Kasumi-1 (cell line): Measurements from ENCODE around the gene NRBP1.

Source experiments
- DNase-seq, 2 experiments: peaks; one replicate each; lab custom pipeline; 2025; lab: John Stamatoyannopoulos, UW

NRBP1 gene

DNA sequence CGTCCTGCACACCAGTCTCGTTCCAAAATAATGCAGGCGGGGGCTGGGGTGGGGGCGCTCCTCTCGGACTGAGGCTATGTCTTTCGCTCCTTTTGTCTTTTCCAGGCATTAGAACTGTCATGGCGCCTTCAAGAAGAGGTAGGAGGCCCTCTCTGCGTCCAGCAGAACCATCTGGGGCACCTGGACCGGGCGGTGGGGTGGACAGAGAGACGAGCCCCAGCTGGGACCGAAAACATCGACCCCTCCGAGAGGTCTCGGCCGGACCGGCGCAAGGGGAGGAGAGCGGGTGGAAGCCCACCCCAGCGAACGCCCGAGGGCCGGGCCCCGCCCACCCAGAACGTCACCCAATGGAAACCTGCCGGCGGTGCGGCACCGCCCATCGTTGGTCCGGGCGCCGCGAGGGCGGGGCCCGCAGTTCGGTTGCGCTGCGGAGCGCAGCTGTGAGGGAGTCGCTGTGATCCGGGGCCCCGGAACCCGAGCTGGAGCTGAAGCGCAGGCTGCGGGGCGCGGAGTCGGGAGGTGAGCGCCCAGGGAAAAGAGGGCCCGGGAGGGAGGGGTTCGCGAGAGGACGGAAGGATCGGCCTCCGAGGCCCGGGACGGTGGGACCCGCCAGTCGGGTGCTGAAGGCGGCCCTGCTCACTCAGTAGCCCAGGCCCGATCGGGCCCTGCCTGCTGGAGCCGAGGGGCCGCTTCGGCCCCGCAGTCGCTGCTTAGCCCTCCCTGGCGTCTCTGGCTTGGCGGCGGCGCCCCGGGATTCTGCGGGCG, at the start of gene NRBP1:
Gene NRBP1 (plus strand): TSS at position 419 of the 765 bp plus-strand sequence. CDS start 4,643 bp downstream, outside the sequence.
- peak; percentile 87 to 88 for DNase-seq

DNA sequence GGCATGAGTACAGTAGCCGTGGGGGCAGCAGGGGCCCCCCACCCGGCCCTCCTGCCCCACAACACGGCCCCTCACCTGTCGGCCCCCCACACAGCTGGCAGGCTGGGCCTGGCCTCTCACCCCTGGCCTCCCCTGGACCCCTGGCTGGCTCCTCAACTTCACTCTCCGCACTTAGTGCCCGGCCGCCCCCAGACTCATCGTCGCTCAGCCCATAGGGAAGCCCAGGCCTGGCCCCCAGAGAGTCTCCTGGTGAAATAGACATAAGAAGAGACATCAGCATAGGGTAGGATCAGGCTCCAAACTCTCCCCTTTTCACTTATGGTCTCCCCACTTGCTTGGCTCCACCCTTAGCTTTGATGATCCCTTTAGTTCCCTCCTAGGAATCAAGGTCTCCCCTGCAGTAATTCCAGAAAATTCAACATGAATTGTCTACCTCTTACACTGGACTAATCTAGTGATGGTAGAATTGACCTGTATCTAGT, 49.6 kb upstream of the NRBP1 start:
- DNase-seq = no peak

DNA sequence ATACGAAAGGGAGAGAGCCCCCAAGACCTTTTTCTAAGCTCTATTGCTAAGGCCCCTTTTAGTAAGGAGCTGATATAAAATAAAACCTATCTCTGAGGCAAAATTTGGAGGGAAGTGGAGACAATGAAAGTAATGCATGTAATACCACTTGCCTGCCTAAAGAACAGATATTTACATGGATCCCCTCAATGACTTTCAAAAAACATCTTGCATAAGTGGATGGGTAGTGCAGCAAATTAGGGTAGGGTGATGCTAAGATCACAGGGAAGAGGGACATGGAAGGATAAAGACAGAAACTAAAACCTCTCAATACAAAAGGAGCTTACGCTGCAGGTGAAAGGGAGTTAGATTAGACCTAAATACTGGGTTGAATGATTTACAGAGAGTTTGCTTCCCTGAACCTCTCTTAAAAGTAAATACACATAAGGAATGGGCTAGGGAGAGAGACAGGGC, 49.0 kb upstream of the NRBP1 start:
- DNase-seq = peak in 1 of 2 experiments; percentile 36

DNA sequence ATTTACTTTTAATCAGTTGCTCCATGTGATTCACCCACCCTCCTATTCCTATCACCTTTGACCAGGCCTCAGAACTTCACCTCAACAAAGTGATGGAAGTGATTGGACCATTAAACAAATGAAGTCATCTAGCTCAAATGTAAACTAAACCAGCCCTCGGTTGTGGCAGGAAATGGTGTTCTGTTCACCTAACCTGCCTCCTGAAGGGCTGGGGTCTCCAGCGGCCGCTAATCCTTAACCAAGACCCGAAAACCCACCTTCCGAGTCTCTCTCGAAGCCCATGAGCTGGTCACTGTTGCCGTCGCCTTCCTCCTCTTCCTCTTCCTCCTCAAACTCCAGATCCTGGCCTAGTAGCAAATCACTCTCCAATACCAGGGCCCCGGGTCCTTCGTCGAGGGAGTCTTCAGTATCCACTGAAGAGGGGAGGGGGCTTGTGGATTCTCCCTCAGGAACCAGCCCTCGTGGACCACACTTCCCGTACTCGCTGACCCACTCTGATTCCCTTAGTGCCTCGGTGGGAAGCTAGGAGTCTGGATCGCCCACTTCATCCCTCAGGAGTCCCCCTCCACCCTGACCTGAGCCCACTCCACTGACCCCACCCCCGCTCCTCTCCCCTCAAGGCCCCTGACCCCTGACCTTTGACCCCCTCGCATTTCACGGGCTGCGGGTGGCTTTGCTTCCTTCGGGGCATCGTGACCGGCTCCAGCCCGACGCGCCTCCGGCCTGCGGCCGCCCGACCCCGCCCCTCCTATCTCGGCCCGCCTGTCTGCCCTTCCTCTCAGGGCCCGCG, 48.4 kb upstream of the NRBP1 start:
- peak; percentile 18 to 64 for DNase-seq

DNA sequence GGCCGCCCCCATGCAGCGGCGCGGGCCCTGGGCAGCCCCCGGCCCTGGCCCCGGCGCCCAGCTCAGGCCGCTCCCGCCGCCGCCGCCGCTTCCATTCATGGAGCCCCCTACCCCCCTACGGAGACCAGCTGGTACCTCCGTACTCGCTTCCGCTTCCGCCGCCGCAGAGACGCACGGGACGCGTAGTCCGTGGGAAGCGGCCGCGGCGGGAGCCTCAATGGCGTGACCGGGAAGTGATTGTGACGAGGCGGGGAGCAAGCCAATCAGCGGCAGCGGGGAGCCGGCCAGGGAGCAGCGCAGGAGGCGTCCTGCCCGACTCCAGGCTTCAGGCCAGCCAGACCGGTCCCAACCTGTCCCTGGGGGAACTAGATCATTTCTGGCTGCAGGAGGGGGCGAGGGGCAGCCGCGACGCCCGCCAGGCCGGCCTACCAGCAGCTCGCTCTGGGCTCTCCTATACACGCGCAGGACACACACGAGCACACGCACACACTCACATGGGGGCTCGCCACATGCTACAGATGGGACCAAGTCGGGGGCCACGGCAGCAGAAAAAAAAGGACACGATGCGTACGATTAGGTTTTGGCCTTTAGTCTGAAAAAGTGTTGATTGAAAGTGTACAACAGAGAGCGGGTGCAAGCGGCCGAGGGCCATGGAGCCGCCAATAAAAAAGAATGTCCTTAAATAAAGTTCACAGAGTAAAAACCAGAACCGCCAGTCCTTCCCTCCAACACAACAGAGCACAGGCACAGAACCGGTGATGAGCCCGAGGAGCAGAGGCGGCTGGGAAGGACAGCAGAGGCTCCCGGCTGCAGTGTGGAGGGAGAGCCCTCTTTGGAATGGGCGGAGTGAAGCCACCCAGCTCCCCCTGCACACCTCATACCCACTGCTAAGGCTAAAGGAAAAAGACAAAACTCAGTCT, 47.5 kb upstream of the NRBP1 start, which contains the start of gene ZNF513:
Gene ZNF513 (minus strand): TSS at position 109 of the 920 bp plus-strand sequence. CDS start 208 bp downstream, outside the sequence.
- peak; percentile 82 to 88 for DNase-seq

- no peak for DNase-seq
Measured at GRCh38 chr2:27381577-27382181, 46.8 kb upstream of the NRBP1 start.

GRCh38 chr2:27390822-27391679, 37.4 kb upstream of the NRBP1 start:
- DNase-seq = no peak

GRCh38 chr2:27393225-27393624, 35.2 kb upstream of the NRBP1 start:
- DNase-seq = no peak

GRCh38 chr2:27398962-27399361, 29.5 kb upstream of the NRBP1 start:
- no peak for DNase-seq

DNA sequence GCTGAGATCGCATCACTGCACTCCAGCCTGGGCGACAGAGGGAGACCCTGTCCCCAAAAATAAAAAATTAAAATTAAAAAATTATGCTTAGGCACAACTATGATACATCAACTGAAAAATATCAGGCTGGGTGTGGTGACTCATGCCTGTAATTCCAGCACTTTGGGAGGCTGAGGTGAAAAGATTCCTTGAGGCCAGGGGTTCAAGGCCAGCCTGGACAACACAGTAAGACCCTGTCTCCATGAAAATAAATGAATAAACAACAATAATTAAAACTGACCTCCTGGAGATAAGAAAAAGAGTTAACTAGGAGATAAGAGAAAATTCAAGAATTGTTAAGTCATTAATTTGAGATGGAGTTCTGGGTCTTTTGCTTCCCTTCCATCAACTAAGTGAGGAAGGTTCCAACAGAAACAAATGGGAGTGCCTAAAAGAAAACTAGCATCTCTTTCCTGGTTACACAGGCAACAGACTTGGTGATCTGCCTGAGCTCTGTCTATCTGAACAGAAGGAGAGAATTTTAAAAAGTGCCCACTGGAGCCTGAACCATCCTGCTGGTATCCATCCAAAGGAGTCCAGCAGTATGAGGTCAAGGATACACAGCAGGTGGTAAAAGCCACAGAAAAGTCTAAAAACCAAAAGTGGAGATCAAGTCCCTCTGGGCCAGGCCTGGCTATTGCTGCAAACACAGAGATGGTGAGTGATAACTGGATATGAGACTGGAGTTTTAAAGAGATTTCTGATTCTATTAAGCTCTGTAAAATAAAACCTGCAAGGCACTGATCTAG, 27.9 kb upstream of the NRBP1 start:
- no peak for DNase-seq

- peak; percentile 35 to 46 for DNase-seq
Measured at GRCh38 chr2:27407798-27408491, 20.5 kb upstream of the NRBP1 start.

DNA sequence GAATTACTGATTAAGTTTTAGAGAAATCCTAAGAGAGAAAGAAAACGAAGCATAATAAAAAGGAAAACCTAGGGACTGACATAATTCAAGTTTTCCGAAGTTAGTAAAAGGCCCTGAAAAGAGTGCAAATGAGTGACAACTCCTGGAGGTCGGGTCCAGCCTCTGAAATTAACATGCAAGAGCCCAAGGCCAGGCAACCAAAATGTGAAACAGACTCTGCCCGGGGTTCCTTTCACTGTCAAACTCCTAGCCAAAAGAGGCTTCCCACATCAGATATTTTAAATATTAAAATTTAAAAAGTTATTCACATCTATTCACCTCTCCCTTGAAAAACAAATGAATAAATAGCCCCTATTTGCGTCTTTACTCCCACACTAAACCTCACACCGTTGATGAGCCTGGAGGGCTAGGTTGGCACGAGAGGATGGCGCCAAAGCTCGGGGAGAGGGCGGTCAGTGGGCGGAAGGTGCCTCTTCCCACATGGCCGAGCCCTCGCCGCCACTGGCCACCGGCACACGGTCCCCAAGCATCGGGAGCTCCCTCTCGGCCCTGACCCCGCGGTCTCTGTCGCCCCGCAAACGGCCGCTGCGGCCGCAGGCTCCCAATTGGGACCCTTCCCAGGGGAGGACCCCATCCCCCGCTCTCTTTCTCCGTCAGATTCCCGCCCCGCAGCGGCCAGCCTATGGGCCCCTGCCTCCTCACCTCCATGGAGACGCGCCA, 19.7 kb upstream of the NRBP1 start:
- DNase-seq = peak; percentile 22 to 33

DNA sequence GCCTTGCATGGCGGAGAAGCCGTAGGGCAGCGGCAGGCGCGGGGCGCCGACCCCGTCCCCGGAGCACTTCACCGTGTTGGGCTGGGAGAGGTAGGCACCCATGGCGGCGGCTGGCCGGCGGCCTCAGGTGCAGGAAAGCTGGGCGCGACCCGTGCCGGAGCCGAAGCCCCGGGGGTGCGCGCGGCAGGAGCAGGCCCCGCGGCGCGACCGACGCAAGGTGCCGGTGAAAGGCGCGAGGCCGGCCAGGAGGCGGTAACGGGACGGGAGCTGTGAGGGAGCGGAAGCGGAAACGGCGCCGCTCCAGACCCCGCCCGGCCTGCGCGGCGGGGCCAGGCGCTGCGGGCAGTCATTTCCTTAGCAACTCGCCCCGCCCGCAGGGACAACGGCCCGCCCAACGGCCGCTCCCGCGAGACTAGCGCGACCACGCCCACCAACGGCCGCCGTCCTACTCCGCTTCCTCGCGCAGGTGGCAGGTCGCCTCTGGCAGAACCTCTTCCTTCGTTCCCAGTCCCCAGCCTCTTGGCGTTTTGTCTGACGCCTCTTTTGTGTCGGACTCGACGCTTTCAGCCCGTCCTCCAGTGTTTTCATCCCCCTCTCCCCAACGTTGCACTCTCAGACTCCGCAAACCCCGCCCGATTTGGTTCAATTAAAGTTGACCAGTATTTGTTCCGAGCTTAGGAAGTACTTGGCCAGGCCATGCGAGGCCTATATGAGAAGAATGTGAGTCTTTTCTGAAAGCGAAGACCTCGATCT, 18.9 kb upstream of the NRBP1 start, which contains the start of gene PPM1G:
Gene PPM1G (minus strand): TSS at position 271 of the 753 bp plus-strand sequence. CDS start 169 bp downstream, at position 102.
- DNase-seq = peak; percentile 88 to 92

- DNase-seq = no peak
Measured at GRCh38 chr2:27412419-27413152, 15.8 kb upstream of the NRBP1 start.

GRCh38 chr2:27416151-27416550, 12.3 kb upstream of the NRBP1 start:
- no peak for DNase-seq

DNA sequence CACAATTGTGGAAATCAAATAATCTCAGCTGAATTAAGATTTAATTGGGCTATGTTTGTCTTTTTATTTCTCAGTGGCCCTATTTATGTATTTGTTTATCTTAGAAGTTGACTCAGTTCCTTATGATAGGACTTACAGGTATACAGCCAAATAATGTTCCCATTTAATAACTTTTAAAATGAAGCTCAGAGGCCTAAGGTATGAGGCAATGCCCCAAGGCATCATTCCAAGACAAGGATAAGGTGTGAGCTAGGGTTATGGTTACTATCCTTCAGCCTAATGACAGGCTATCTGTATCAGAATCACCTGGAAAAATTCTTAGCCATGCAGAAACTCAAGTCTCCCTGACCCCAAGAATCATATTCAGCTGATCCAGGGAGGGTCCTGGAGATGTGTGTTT, 7.4 kb upstream of the NRBP1 start:
- DNase-seq = no peak
